ENCODE data around the gene NEAT1.

GRCh38 chr11:65428578-65429067 is 6.0 kb downstream of the NEAT1 start:
- TF ChIP-seq POLR2A (IDR thresholded peaks at IDR 0.05): peak in 1 of 2 donors; percentile 38
- no peak for TF ChIP-seq CTCF (IDR thresholded peaks at IDR 0.05 in 4 of 5, conservative IDR thresholded peaks at IDR 0.05 in 1 of 5)

All from gastrocnemius medialis (tissue), 4 donors.